BJ (cell line): ENCODE measurements around the gene PLCH2. TPM values are rescaled to one million over a fixed set of nuclear protein-coding genes. Genes with fewer than 3 reads are reported as not detected.

Experiments used
- CTCF ChIA-PET: fragments of 350-600 bp; formaldehyde crosslinking; extraction: SDS; loops from one replicate; lab custom pipeline; 2021; ENCODE audit warnings: antibody characterized with exemption, inconsistent platforms; lab: Yijun Ruan, JAX
- POLR2A ChIA-PET: fragments of 300-600 bp; sonication (Branson Sonifier 250); formaldehyde crosslinking; extraction: SDS; loops from one replicate; lab custom pipeline; 2021; ENCODE audit warnings: antibody characterized with exemption; lab: Charles Lee
- DNase-seq: peaks from one replicate; pipeline ENCODE4 v3.0.0-alpha.2; 2011; ENCODE audit warnings: low read depth
- H3K27me3 ChIP-seq: 2 replicates; pipeline ENCODE4 v1.6.0; 2011; ENCODE audit warnings: low read length; ENCODE audit not compliant: control insufficient read depth, insufficient read depth
- H3K36me3 ChIP-seq: 2 replicates; pipeline ENCODE4 v1.5.1; 2011; ENCODE audit warnings: low read length; ENCODE audit not compliant: control insufficient read depth, insufficient read depth
- H3K4me3 ChIP-seq: 2 replicates; pipeline ENCODE4 v1.5.1; 2011; ENCODE audit warnings: low read depth, mild to moderate bottlenecking, control low read depth, low read length
- CTCF ChIP-seq: IDR thresholded peaks from 2 replicates; pipeline ENCODE4 v1.5.1; 2011; ENCODE audit warnings: low read depth, mild to moderate bottlenecking, control low read depth, inconsistent platforms, low read length, moderate library complexity; ENCODE audit not compliant: insufficient read depth
- polyA plus RNA-seq: library from polyadenylated mRNA; depleted of rRNA; stranded (reverse); fragments of >200 nt; gene quantifications from 2 replicates; pipeline ENCODE4 v1.2.3, GENCODE V29; 2011

Gene PLCH2
- polyA plus RNA-seq, 1 experiment = 0.06 TPM

GRCh38 chr1:2486041-2486440 lies 10.0 kb downstream of the PLCH2 start:
- CTCF ChIA-PET = no interaction called here
- POLR2A ChIA-PET = no interaction called here

DNA sequence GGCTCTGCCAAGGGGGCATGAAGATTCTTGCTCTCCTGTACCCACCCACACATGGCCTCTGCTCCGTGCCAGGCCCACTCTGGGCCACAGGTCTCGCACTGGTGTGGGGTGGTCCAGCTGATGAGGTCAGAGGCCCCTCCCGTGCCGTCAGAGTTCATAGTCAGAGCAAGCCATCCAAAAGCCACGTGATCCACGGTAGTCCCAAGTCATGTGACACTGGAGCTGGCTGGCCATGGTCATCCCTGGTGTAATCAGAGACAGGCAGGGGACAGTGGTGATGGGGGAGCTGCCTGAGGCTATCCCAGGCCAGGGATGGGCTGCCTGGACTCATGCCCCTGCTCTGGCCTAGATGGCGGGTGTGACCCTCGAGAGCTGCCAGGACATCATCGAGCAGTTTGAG lies 10.5 kb downstream of the PLCH2 start:
- CTCF ChIA-PET = no interaction called here
- Histone ChIP-seq H3K36me3 (no peaks in the 10 kb centered on the region), H3K4me3 (no peak overlapping the region), H3K27me3 (peaks cover 2% of the 10 kb centered on the region; the same call in 1 of the 2 replicates)
- no peak for DNase-seq
- no peak for TF ChIP-seq CTCF
- POLR2A ChIA-PET = no interaction called here

More at GRCh38 chr1:2486041-2486440, 10.0 kb downstream of the PLCH2 start:
- DNase-seq = no peak
- H3K4me3 ChIP-seq = no peak overlapping the region
- no peaks in the 10 kb centered on the region for H3K36me3 ChIP-seq
- H3K27me3 ChIP-seq = no peaks in the 10 kb centered on the region; the same call in 1 of the 2 replicates
- TF ChIP-seq CTCF = no peak

- Histone ChIP-seq H3K36me3 (no peaks in the 10 kb centered on the region), H3K27me3 (peaks cover 15% of the 10 kb centered on the region), H3K4me3 (no peak overlapping the region)
- ChIA-PET CTCF (interaction anchor here (1.2 kb wide), 1 partner anchor 59 kb away, joined by 4 read pairs; no protein-coding TSS in a partner anchor), POLR2A (no interaction called here)
- no peak for TF ChIP-seq CTCF
- DNase-seq = no peak
These were observed 12.6 kb downstream of the PLCH2 start for GRCh38 chr1:2488688-2489087.

DNA sequence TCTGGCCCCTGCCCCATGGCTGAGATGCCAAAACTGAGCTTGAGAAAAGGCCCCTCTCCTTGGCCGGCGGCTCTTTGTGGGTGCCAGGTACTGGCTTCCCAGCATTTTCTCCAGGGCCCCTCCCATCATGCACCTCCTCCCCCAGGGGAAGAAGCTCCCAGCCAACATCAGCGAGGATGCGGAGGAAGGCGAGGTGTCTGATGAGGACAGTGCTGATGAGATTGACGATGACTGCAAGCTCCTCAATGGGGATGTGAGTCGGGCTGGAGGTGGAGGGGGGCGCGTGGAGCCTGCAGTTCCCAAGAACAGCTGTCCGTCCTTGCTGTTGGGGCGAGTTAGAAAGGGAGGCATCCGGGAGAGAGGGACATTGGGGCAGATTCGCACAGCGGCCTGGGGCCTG lies 13.5 kb downstream of the PLCH2 start:
- no peak for TF ChIP-seq CTCF
- CTCF ChIA-PET = no interaction called here
- H3K4me3 ChIP-seq = no peak overlapping the region
- POLR2A ChIA-PET = interaction anchor here (0.5 kb wide), 1 partner anchor 354 kb away, joined by 3 read pairs; no protein-coding TSS in a partner anchor
- H3K36me3 ChIP-seq = no peaks in the 10 kb centered on the region
- no peak for DNase-seq
- H3K27me3 ChIP-seq = peaks cover 15% of the 10 kb centered on the region

DNA sequence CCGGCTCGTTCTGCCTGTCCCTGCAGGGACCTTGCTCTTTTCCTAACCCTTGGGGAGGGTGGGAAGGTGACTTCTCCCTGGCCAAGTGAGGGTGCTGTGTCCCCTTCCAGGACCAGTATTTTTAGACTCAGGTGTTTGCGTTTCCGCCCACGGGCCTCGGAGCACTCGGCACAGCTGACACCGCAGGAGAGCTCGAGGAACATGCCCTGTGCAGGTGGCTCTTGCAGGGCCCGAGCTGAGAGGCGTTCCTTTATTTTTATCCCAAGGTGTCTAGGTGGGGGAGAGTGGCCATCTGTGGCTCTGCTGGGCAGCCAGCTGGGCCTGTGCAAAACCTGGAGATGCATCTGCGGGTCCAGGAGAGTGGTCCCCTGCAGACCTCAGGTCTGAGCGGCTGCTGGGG lies 16.0 kb downstream of the PLCH2 start:
- Histone ChIP-seq H3K27me3 (peaks cover 15% of the 10 kb centered on the region), H3K4me3 (no peak overlapping the region), H3K36me3 (no peaks in the 10 kb centered on the region)
- ChIA-PET CTCF (no interaction called here), POLR2A (no interaction called here)
- no peak for DNase-seq
- no peak for TF ChIP-seq CTCF
